Ureter (tissue), 1 donor: ENCODE measurements around the gene ITM2C. TPM values are rescaled to one million over a fixed set of nuclear protein-coding genes. Genes with fewer than 3 reads are reported as not detected.

Experiments
- DNase-seq: peaks from one replicate; pipeline ENCODE4 v3.0.0-alpha.2; 2020; ENCODE audit warnings: low spot score
- total RNA-seq: library from RNA; stranded (reverse); gene quantifications from one replicate; pipeline ENCODE4 v1.2.4, GENCODE V29; 2023
- donor health status: DM: yes; HTN: yes; CAD: no.

The ITM2C gene
- total RNA-seq, 1 donor from 2014 or later, result 227 TPM

- DNase-seq, result no peak
Measured at GRCh38 chr2:230891064-230891463, 26.3 kb downstream of the ITM2C start.

DNA sequence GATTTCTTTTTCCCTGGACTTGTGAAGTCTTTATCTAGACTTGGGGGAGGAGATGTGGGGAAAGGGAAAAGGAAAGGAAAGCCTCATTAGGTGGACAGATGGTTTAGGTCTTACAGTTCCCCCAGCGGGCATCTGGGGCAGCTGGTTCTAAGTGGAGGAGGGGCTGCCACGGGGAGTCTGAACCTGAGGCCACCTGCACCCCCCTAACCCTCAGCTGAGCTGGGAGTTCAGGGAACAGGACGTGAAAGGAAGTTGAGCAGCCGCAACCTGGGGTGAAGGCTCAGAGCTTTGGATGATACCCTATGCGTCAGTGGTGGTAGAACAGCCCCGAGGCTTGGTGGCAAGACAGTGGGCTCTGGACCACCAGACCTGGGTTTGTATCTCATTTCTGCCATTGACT lies 26.8 kb downstream of the ITM2C start:
- DNase-seq, result no peak

- DNase-seq, result no peak
Measured at GRCh38 chr2:230893338-230893737, 28.6 kb downstream of the ITM2C start.

- DNase-seq, result no peak
Measured at GRCh38 chr2:230893841-230894781, 29.4 kb downstream of the ITM2C start.

DNA sequence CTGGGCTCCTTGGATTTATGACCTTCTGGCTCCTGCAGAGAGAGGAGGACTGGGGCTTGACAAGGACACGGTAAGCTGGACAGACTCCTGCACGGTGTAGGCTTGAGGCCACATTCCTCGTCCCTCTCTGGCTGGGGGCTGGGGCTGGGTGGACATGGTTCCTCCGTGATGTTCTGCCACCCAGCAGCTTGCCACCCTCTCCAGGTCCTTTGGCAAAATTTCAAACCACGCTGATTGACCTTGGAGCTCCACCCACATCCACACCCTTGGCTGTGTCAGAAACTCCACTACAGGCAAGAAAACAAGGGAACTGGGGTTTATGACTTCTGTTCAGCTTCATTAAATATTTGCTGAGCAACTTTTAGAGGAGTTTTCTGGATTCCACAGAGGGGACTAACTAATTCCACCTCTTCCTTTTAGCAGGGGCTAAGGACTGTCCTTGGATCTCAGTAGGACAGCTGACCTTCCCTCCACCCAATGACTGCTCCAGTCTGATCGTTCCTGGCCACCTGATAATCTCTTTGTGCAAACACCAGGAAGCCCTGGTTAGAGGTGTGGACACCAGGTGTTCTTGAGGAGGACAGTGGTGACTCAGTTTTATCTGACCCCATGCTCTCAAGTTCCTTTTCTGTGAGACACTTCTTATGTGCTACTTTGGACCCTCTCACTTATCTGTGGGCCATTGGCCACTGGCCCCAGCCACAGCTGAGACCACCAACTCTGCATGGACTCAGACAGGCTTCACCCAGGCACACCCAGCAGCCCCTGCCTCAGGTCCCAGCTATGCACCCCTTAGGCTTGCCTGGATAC lies 31.0 kb downstream of the ITM2C start:
- peak; percentile 42 for DNase-seq

- DNase-seq, result peak; percentile 19
Measured at GRCh38 chr2:230896346-230897115, 31.8 kb downstream of the ITM2C start.

DNA sequence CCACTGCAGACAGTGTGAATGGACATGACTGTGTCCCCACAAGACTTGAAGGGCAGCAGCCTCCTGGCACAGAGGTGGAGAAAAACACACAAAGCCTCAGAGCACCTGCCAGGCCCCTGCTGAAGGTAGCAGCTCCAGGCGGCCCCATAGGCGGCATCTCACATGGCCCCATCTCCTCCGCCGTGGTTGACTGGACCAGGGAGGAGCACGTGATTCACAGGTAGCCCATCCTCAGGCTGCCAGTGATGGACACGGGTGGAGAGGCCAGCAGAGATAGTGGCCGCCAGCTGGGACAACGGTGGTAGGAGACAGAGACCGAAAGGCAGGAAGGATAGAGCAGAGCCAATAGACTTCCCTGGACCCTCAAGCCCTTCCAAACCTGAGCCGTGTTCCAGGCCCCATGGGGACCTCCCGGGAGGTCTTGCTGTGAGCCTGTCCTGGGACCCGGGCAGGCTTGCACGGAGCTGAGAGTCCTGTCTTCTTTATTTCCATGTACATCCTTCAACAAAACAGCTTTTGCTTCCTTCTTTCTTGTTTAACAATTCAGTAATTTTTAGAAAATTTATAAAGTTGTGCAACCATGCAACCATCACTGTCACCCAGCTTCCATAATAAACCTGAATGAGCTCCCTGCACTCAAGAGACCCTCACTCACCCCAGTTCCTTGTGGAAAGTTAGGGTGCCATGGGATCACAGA lies 33.4 kb downstream of the ITM2C start:
- peak; percentile 29 for DNase-seq

GRCh38 chr2:230898713-230899091 lies 34.0 kb downstream of the ITM2C start:
- DNase-seq, result peak; percentile 22

GRCh38 chr2:230899287-230899686 lies 34.5 kb downstream of the ITM2C start:
- peak; percentile 15 for DNase-seq

- DNase-seq, result no peak
Measured at GRCh38 chr2:230899786-230900185, 35.0 kb downstream of the ITM2C start.

- DNase-seq, result peak; percentile 17
Measured at GRCh38 chr2:230900336-230900995, 35.7 kb downstream of the ITM2C start.

GRCh38 chr2:230901006-230901405 lies 36.3 kb downstream of the ITM2C start:
- DNase-seq, result peak; percentile 24

- peak; percentile 48 for DNase-seq
Measured at GRCh38 chr2:230902180-230902899, 37.6 kb downstream of the ITM2C start.

DNA sequence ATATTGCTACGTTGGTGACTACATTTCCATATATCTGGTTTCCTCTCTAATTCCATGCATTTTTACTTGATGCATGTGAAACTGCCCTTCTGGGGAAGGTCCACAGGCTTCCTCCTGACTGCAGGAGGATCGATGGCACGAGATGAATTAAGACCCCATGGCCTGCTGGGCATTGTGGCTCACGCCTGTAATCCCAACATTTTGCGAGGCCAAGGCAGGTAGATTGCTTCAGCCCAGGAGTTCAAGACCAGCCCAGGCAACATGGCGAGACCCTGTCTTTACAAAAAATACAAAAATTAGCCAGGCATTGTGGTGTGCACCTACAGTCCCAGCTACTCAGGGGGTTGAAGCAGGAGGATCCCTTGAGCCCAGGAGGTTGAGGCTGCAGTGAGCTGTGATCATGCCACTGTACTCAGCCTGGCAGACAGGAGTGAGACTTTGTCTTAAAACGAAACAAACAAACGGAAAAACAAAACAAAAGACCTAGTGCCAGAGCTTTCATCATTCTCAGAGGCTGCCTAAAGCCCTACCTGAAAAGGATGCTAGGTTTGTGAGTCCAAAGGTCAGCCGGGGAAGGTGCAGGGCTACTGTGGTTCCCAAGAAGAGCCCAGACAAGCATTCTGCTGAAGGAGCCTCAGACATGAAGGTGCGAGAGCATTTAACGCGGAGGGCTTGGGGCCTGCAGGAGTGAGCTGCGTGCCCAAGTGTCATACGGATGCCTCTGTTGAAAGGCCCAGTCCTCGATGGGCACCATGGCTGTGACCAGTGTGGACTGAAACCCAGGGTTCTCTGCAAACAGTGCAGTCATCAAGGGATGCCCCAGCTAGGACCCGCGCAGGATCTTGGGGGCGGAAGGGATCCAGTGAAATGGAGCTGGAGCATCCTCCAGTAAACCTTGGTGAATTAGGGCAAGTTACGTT lies 38.7 kb downstream of the ITM2C start:
- peak; percentile 25 for DNase-seq

DNA sequence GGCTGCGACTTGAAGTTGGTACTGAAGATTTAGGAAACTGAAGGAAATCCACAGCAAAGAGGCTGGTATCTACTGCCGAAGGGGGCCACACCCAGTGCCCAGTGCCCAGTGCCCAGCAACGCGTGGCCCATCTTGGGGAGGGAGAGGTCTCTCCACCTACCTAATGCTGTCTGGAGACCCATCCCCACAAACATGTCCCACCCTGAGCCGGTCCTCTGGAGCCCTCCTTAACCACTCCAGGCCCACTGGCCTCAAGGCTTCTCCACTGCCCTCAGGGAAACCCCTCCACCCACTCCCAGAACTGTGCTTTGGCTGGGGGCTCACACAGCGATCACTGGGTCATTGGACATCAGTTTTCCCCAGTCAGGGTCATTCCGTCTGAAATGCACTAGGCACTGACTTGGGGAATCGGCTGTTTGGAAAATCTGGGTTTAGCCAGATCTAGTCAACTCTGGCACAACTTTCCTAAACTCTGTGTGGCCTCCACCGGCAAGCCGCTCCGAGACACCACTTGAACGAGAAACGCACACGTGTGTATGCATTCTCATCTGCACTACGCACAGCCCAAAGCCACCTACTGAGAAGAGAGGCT lies 40.2 kb downstream of the ITM2C start:
- DNase-seq, result peak; percentile 27

GRCh38 chr2:230905448-230906421 lies 41.0 kb downstream of the ITM2C start:
- peak; percentile 26 for DNase-seq
